ENCODE measurements around the gene MAP1LC3B.
"Not testable (repeated sequence)": the region's sequence is repeated elsewhere in the genome, so short reads cannot be mapped to it uniquely, and the experiment has no call there.

MAP1LC3B gene

DNA sequence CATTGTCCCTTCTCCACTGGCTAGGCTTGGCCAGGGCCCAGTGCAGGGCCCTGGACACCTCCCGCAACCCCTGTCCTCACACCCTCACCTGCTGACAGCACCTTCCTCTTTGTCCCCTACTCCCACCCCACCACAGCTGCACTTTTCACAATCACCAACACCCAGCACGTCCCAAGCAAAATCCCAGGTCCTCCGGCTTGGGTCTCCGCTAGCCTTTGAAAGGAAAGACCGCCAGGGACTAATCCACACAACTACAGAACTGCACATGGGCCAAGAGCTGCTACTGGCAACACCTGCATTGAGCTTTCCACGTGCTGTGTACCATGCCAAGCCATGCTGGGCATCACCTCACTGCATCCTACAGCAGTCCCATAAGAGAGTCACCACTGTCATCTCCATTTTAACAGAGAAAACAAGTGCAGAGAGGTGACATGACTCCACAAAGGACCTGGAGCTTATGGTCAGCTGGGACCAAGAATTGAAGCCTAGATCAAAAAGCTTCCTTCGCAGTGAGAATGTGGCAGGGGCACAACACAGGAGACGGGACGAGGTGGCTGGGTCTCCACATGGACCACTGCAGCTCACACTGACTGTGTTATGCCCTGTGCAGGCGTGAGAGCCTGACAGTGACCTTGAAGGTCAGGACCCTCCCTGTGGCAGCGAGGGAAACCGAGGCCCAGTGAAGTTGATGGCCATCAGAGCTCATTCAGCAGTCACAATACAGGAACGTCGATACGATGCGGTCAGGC lies 31.1 kb upstream of the MAP1LC3B start:
- no peak for DNase-seq (ENCODE audit: low read depth)

DNA sequence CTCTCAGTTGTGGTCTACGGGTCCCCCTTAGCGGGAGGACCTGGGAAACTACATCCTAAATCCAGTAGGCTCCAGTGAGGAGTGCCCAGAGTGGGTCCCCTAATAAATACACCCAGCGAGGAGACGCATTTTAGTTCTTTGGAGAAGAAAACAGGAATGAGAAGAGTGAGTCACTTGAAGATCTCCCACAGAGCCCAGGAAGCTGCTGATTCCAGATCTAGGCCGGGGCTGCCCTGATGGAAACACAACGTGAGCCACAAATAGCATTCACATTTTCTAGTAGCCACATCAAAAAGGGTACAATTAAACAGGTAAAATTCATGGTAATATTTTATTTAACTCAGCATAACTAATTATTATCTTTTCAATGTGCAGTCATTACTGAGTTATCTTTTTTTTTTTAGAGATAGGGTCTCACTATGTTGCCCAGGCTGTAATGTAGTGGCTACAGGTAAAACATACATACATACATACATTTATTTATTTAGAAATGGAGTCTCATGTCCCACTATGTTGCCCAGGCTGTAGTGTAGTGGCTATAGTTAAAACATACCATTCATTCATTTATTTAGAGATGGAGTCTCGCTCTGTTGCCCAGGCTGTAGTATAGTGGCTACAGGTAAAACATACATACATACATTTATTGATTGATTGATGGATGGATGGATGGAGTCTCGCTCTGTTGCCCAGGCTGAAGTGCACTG lies 30.1 kb upstream of the MAP1LC3B start:
- no peak for DNase-seq (ENCODE audit: low read depth)

DNA sequence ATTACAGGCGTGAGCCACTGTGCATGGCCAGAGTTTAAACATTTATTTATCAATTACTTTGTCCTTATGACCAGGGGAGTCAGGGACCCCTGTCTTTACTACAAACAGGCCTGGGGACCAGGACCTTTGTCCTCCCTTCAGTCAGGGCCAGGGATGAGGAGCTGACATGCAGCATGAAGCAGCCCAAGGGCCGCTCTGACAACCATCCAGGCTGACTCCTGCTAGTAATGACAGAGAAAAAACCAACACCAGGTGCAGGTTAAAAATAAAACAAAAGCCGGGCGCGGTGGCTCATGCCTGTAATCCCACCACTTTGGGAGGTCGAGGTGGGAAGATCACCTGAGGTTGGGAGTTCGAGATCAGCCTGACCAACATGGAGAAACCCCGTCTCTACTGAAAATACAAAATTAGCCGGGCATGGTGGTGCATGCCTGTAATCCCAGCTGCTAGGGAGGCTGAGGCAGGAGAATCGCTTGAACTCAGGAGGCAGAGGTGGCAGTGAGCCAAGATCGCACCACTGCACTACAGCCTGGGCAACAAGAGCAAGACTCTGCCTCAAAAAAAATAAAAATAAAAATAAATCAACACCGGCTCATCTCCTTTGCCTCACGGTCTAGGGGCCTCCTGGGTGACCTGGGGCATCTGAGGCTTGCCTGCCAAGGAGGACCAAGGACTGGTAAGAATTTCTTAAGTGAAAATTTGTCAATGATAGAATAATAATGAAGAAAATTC lies 29.1 kb upstream of the MAP1LC3B start:
- not testable (repeated sequence) for DNase-seq (ENCODE audit: low read depth)

DNA sequence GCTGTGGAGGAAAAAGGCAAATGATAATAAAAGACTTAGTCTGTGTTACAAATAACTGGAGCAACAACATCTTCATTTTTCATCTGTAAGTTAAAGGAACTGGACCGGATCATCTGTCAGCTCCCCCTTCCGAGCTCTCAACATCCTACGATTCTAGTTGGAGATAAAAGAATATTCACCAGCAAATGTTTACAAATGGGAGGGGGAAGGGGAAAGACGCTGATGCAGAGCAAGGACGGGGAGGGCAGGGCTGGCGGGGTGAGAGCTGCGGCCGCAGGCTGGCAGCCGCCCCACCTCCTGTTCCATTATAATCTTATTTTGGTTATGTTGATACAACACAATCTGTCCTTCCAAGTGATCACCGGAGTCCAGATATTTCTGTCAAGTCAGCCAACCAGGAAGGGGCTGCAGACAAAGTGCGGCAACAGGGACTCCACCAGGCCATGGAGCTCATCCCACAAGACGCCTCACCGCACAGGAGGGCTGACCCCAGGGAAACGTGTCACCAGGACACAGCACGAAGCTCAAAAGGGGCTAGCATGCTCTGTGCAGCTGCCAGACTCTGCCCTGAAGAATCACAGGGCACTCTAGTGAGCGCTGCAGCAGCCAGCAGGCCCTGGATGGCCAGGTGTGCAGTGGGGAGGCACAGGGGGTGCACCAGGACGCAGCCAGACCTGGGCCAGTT lies 28.2 kb upstream of the MAP1LC3B start:
- DNase-seq (ENCODE audit: low read depth) = no peak

DNA sequence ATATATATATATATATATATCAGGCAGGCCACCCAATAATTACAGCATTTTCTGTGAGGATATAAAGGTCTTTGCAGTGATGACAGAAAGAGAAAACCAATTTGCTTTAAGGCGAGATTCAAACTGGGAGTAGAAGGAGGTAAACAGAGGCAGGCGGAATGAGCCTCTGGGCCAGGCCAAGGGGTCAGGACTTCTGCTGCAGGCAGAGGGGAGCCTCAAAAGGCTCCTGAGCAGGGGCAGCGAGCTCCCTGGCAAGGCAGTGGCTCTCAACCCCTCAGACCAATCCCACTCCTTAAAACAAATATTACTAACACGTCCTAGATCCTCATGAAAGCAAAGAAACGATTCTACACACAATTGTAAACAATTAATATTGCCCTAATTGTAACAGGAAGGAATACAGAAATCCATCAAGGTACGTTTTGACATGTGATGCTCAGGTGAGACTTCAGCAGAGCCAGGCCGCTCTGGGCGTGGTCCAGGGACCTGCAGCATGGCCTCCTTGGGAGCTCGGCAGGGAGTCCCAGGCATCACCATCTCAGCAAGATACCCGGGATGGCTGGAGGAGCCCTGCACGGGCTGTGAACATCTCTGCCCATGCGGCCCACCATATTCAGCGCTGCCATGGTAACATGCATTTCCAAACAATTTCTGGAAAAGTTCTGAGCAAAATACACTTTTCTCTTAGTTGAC lies 27.0 kb upstream of the MAP1LC3B start:
- DNase-seq (ENCODE audit: low read depth) = no peak

DNA sequence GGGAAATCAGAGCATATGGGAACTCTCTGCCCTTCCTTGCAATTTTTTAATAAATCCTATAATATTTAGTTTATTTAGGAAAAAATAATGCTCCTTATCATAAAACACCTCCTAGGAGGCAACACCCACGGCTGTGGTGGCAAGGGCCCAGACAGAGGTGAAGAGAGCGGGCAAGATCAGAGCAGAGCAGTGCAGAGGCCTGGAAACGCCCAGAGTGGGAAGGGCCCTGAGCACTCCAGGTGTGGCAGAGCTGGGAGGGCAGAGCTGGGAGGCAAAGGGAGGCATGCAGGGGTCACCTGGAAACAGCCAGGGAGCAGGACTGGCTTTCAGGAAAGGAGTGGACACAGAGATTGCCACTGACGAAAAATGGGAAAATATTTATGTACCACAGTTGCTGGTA lies 25.8 kb upstream of the MAP1LC3B start:
- DNase-seq (ENCODE audit: low read depth) = no peak

DNA sequence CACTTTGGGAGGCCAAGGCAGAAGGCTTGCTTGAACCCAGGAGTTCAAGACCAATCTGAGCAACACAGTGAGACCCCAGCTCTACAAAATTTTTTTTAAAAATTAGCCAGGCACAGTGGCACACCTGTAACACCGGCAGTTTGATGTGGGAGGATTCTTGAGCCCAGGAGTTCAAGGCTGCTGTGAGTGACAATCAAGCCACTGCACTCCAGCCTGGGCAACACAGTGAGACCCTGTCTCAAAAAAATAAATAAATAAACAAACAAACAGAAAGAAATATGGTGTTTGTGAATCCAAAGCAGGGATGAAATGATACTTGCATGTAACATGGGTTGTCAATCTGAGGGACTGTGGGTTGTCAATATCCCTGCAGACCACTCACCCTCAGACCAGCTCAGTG lies 25.2 kb upstream of the MAP1LC3B start:
- DNase-seq (ENCODE audit: low read depth) = no peak

DNA sequence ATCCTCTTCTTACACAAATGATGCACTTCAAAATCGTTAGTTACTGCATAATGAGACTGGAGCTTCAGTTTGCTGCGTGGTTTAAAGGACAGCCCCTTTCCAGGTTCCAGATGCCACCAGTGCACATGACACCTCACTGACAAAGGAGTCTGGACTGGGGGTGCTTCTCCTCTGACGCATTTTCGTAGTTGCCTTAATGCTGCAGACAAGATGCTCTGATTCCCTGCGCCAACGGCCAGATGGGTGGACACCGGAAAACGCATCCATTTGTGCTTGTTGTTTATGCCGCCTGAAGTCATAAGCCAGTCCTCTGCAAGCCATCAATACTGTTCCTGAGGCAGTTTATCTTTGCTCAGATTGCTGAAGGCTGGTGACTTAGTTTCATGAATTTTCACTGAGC lies 24.6 kb upstream of the MAP1LC3B start:
- DNase-seq (ENCODE audit: low read depth) = no peak

DNA sequence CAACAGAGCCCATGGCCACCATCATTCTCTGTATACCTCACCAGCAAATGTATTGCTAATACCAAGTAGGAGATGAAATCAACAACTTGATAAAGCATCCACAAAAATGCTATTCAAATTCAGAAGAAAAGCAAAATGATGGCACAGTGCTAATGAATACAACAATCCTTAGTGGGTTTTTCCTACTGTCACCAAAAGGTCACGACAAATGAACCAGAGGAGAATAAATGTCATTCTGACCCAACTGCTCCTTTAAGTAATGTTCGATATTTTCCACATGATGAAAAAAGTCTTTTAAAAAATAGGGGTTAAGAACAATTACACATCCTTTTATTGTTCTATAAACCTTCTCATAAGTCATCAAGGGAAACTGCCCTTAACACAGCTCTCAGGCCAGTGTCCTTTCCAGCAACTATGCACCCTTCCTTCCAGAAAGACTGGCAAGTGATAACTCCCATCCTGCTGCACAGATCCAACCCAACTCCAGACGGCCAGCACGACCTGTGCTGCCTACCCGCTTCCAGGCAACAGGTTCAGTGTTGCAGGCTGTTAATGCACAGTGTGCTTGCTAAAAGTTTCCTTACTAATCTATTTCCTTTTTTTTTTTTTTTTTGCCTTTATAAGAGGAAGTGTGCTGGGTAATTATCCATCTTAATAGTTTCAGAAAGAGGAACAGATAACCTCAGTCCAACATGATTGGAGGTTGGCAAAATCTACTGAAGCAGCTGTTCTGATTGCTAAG lies 23.9 kb upstream of the MAP1LC3B start:
- no peak for DNase-seq (ENCODE audit: low read depth)

DNA sequence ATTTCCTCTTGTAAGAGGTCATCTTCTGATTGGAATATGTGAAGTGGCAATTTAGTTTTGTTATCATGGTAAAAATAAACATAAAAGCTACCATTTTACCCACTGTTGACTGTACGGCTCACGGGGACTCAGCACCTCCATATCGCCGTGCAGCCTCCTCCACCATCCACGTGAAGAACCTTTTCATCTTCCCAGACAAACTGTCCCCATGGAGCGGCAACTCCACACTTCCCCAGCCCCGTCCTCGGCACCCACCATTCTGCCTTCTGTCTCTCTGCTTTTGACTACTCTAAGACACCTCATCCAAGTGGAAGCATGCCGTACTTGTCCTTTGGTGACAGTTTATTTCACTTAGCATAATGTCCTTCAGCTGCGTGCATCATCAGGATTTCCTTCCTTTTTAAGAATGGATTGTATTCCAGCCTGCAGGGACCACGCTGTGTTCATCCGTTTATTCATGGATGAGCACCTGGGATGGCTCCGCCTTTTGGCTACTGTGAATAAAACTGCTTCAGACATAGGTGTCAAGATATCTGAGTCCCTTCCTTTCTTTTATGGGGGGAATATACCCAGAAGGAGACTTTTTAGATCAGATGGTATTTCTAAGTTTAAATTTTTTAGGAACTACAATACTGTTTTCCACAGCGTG lies 22.9 kb upstream of the MAP1LC3B start:
- DNase-seq (ENCODE audit: low read depth) = no peak

DNA sequence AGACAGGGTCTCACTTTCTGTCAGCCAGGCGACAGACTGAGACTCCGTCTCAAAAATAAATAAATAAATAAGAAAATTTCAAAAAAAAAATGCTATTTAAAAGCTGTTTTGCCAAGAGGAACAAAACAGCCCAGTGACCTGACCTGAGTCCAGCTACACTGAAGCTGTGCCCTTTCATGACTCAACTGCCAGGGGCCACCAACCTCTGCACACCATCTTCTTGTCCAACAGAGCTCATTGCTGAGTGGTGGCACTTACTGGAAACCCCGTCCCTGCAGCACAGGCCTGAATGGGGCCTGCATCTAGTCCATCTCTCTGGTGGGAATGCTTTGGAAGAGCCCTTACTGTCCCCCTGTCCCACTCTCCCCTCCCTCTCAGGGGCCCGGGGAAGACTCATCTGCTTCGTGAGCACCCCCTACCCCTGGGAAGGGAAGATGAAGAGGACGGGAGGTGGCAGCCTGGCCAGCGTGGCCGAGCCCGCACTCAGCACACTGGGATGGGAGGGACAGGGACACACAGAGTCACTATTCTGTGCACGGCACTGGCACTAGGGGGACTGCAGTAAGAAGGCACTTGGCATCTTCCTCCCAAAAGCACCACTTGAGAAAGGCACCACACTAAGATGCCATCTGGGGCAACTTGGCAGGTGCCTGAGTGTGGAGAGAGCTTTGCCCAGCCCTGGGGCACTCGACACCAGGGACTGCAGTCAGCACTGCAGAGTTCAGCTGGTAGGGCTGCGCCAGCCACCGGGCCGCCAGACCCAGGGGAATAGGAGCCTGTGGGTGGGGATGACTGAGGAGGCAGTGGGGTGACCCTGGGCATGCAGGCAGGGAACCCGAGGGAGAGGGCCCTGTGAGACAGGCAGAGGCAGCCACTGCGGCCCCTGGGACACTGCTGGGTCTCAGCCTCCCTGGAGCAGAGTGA lies 22.1 kb upstream of the MAP1LC3B start:
- no peak for DNase-seq (ENCODE audit: low read depth)

DNA sequence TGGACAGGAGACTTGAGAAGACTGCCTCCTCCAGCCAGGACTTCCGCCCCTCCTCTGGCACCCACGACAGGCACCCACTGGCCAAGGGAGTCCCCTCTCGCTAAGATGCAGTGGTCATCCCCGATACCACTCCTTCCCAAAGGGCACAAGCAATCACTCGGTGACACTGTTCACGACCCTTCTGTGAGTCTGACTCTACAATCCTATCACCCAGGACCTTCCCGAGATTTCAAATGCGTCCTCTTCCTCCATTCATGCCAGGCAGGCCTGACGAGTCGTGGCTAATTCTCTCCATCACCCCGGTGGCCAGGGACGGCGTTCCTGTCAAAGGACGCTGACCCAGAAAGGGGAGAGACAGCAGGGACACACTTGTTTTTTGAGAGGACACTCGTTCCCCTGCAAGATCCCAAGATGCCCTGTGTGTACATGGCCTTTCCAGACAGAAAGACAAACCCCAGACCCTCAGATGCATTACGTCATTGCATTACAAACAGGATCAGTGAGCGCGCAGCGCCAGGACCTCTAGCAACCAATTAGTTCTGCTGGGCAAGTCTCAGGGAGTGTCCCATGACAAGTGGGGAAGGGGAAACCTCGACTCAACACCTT lies 20.8 kb upstream of the MAP1LC3B start:
- no peak for DNase-seq (ENCODE audit: low read depth)

DNA sequence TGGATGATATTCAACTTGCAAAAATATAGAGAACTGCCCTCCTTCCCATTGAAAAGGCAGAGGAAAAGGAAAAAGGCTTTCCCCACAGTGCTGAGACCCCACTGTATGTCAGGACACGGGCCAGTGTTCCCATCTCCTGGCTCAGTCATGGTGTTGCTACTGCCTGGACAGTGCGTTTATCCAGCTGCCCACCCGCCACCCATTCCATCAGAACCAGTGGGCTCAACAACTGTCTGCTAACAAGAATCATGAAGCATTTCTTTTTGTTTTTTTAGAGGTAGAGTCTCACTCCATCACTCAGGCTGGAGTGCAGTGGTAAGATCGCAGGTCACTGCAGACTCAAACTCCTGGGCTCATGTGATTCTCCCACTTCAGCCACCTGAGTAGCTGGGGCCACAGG lies 19.8 kb upstream of the MAP1LC3B start:
- no peak for DNase-seq (ENCODE audit: low read depth)

DNA sequence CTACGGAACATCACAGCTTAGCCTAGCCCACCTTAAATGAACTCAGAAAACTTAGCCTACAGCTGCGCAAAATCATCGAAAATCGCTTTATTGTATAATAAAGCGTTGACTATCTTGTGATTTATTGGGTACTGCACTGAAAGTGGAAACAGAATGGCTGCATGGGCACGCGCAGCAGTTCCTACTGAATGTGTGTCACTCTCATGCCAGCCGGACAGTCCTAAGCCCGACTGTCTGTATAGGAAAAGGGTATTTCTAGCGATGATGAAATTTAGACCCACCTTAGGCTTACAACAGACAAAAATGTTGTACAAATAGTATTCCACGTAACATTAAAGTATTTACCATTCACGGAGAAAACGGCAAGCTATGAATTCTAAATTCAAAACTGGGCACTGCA lies 17.8 kb upstream of the MAP1LC3B start:
- DNase-seq (ENCODE audit: low read depth) = no peak

DNA sequence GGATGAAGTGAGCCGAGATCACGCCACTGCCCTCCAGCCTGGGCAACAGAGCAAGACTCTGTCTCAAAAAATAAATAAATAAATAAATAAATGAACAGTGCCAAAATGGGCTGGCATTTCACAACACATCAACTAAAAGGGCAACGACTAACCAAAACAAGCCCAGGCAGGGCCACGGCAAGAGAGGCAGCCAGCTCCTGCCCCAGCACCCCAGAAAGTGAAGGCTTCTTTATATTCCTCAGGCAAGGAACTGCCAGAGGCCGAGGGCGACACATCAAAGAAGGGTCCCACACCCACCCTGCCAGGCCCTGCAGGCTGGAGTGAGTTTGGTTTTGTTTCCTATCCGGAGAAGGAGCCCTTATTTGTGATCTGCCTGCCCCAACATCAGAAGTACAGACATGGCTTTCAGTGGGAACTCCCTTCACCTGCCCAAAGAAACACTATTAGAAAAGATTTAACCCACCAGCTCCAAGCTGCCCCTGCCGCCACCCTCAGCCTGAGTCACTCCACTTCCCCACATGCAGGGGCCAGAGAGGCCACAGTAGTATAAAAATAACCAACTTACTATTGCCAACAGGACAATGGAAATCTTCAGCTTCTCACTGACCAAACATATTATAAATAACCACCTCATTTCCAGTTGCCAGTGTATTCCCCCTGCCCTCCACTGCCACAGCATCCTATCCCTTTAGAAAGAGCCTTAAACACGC lies 16.6 kb upstream of the MAP1LC3B start:
- DNase-seq (ENCODE audit: low read depth) = no peak

DNA sequence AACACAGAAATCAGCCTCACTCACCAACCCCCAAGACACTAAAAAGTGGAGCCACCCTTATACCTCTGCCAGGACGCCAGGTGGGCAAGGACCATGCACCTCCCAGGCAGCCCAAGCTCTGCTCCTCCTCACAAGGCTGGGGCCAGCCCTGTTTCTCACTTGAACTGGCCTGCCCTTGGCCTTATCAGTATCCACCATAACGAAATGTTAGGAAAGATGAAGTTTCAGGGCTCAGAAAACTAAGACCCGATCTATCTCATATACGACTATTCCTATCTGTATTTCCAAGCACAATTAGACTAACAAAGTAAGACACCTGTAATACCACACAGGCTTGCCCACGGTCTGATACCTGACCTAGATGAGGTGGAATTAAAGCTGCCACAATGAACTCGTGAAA lies 15.5 kb upstream of the MAP1LC3B start:
- DNase-seq (ENCODE audit: low read depth) = no peak

DNA sequence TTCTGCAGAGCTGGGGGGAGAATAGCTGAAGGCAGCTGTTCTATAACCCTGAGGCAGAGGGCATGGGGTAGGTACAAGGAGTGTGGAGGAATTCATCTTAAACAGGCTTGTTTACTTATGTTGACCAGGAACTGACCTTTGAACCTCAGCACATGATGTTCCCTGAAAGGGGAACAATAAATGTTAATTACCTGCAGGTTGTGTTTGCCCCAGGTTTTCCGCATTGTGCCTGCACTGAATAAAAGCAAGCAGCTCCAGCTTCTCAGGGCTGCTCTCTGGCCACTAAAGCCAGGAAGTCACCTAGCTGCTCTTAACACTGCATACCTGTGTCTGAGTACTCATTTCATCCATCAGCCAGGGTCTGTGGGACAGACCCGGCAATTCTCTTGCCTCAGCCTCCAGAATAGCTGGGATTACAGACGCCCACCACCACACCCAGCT lies 12.8 kb upstream of the MAP1LC3B start:
- not testable (repeated sequence) for DNase-seq (ENCODE audit: low read depth)

DNA sequence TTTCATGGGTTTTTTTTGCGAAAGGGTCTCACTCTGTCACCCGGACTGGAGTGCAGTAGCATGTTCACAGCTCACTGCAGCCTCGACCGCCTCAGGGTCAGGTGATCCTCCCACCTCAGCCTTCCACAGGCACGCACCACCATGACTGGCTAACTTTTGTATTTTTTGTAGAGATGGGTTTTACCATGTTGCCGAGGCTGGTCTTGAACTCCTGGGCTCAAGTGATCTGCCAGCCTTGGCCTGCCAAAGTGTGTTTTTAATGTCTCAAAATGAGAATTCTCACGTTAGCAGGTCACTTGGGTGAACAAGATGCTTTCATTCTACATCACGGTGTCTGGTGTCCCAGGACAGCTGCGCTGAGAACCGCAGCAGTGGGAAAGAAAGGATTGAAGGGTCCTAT lies 11.7 kb upstream of the MAP1LC3B start:
- DNase-seq (ENCODE audit: low read depth) = no peak

Data from T follicular helper cell (primary cell).